Mesenchymal stem cell (in vitro differentiated cells and primary cell): ENCODE results near the gene ZFPL1.

Experiments used
- DNase-seq: peaks from one replicate; pipeline ENCODE4 v3.0.0-alpha.2; 2013
- H2AFZ ChIP-seq: one replicate; pipeline ENCODE4 v1.6.1; 2013; ENCODE audit warnings: low read depth, mild to moderate bottlenecking, control low read depth, inconsistent platforms, low read length, moderate library complexity
- H2AK5ac ChIP-seq: 2 replicates; pipeline ENCODE4 v1.6.1; 2013; ENCODE audit warnings: low read length, moderate library complexity, mild to moderate bottlenecking, inconsistent platforms; ENCODE audit not compliant: severe bottlenecking
- H2BK120ac ChIP-seq: one replicate; pipeline ENCODE4 v1.6.1; 2013; ENCODE audit warnings: low read depth, mild to moderate bottlenecking, inconsistent platforms, low read length, moderate library complexity
- H2BK12ac ChIP-seq, 2 experiments: one replicate each; pipeline ENCODE4 v1.6.1; 2013; ENCODE audit warnings: inconsistent platforms in 2 of 2, low read length in 2 of 2, mild to moderate bottlenecking in 2 of 2, moderate library complexity in 2 of 2, control low read depth in 1 of 2
- H2BK15ac ChIP-seq: one replicate; pipeline ENCODE4 v1.6.1; 2013; ENCODE audit warnings: mild to moderate bottlenecking, low read depth, inconsistent platforms; ENCODE audit not compliant: poor library complexity, severe bottlenecking
- H2BK5ac ChIP-seq: 2 replicates; pipeline ENCODE4 v1.6.1; 2013; ENCODE audit warnings: low read depth, mild to moderate bottlenecking, low read length, control low read depth, inconsistent platforms; ENCODE audit not compliant: poor library complexity, severe bottlenecking
- H3K14ac ChIP-seq, 2 experiments: one replicate each; pipeline ENCODE4 v1.6.1; 2013; ENCODE audit warnings: inconsistent platforms in 2 of 2, low read length in 2 of 2, control low read depth in 1 of 2, mild to moderate bottlenecking in 1 of 2, moderate library complexity in 1 of 2
- H3K18ac ChIP-seq, 2 experiments: one replicate each; pipeline ENCODE4 v1.6.1; 2013; ENCODE audit warnings: inconsistent platforms in 2 of 2, low read length in 2 of 2, control low read depth in 1 of 2, low read depth in 1 of 2, mild to moderate bottlenecking in 1 of 2
- H3K23ac ChIP-seq, 2 experiments: one replicate each; pipeline ENCODE4 v1.6.1; 2013; ENCODE audit warnings: inconsistent platforms in 2 of 2, low read length in 2 of 2, mild to moderate bottlenecking in 2 of 2, moderate library complexity in 2 of 2, control low read depth in 1 of 2
- H3K27ac ChIP-seq: 2 replicates; pipeline ENCODE4 v1.5.1; 2013; ENCODE audit warnings: mild to moderate bottlenecking, moderate library complexity, low read length, control low read depth, inconsistent platforms; ENCODE audit not compliant: poor library complexity, severe bottlenecking
- H3K27me3 ChIP-seq, 2 experiments: 2 replicates each; pipeline versions ENCODE4 v1.6.1 to v1.7.0; 2013; ENCODE audit warnings: low read length in 2 of 2, mild to moderate bottlenecking in 2 of 2, moderate library complexity in 2 of 2, control low read depth in 1 of 2, inconsistent platforms in 1 of 2; ENCODE audit not compliant: control insufficient read depth in 1 of 2, insufficient read depth in 1 of 2
- H3K36me3 ChIP-seq, 2 experiments: 2 replicates each; pipeline versions ENCODE4 v1.6.1 to v1.7.0; 2013; ENCODE audit warnings: low read length in 2 of 2, control low read depth in 1 of 2, inconsistent platforms in 1 of 2, low read depth in 1 of 2, mild to moderate bottlenecking in 1 of 2; ENCODE audit not compliant: insufficient read depth in 2 of 2, control insufficient read depth in 1 of 2
- H3K4ac ChIP-seq, 2 experiments: one replicate each; pipeline ENCODE4 v1.6.1; 2013; ENCODE audit warnings: inconsistent platforms in 2 of 2, low read length in 2 of 2, mild to moderate bottlenecking in 2 of 2, moderate library complexity in 2 of 2, control low read depth in 1 of 2, low read depth in 1 of 2
- H3K4me1 ChIP-seq: 2 replicates; pipeline ENCODE4 v1.6.1; 2013; ENCODE audit warnings: low read depth, low read length, control low read depth; ENCODE audit not compliant: control insufficient read depth, insufficient read depth
- H3K4me2 ChIP-seq: 2 replicates; pipeline ENCODE4 v1.6.1; 2013; ENCODE audit warnings: low read length, mild to moderate bottlenecking, inconsistent platforms; ENCODE audit not compliant: poor library complexity, severe bottlenecking
- H3K4me3 ChIP-seq, 2 experiments: 2 replicates each; pipeline versions ENCODE4 v1.5.1 to v1.7.0; 2013; ENCODE audit warnings: low read length in 2 of 2, mild to moderate bottlenecking in 2 of 2, control low read depth in 1 of 2, low read depth in 1 of 2; ENCODE audit not compliant: insufficient read depth in 1 of 2
- H3K79me1 ChIP-seq: replicated peaks from 2 replicates; pipeline ENCODE4 v1.6.1; 2013; ENCODE audit warnings: mild to moderate bottlenecking, control low read depth, low read length, inconsistent platforms; ENCODE audit not compliant: poor library complexity, severe bottlenecking
- H3K9ac ChIP-seq: 2 replicates; pipeline ENCODE4 v1.7.0; 2013; ENCODE audit warnings: mild to moderate bottlenecking, low read length, moderate library complexity
- H3K9me3 ChIP-seq: 2 replicates; pipeline ENCODE4 v1.7.0; 2013; ENCODE audit warnings: mild to moderate bottlenecking, low read length; ENCODE audit not compliant: control insufficient read depth
- H4K8ac ChIP-seq: one replicate; pipeline ENCODE4 v1.6.1; 2013; ENCODE audit warnings: inconsistent platforms, mild to moderate bottlenecking, low read length, moderate library complexity
- H4K91ac ChIP-seq: one replicate; pipeline ENCODE4 v1.6.1; 2013; ENCODE audit warnings: mild to moderate bottlenecking, low read length, inconsistent platforms
- WGBS: methylation state at CpG from one replicate; pipeline ENCODE4 v1.1.7; 2013; ENCODE audit warnings: mixed read lengths; 5-methylcytosine and 5-hydroxymethylcytosine counted together

ZFPL1 gene

GRCh38 chr11:65045061-65045460 lies 39.0 kb upstream of the ZFPL1 start:
- H3K4me2 ChIP-seq = no peak overlapping the region
- H2BK12ac ChIP-seq = no peak overlapping the region
- H3K9me3 ChIP-seq = no peaks in the 10 kb centered on the region
- no peaks in the 10 kb centered on the region for H3K27me3 ChIP-seq
- peaks cover 37% of the 10 kb centered on the region for H3K79me1 ChIP-seq
- H3K18ac ChIP-seq = no peak overlapping the region
- H2AFZ ChIP-seq = no peak overlapping the region
- no peak overlapping the region for H3K4ac ChIP-seq
- H2BK120ac ChIP-seq = no peak overlapping the region
- no peak overlapping the region for H3K4me3 ChIP-seq
- no peak overlapping the region for H2AK5ac ChIP-seq
- peaks cover 15% of the 10 kb centered on the region for H3K4me1 ChIP-seq
- no peak overlapping the region for H3K27ac ChIP-seq
- WGBS = 94% methylated on average over 5 of the region's 5 CpGs
- no peak overlapping the region for H3K9ac ChIP-seq
- no peak overlapping the region for H4K8ac ChIP-seq
- no peak overlapping the region for H3K14ac ChIP-seq
- H4K91ac ChIP-seq = no peak overlapping the region
- peaks cover 25 to 33% of the 10 kb centered on the region in 2 experiments for H3K36me3 ChIP-seq
- no peak overlapping the region for H2BK15ac ChIP-seq
- no peak overlapping the region for H3K23ac ChIP-seq
- no peak overlapping the region for H2BK5ac ChIP-seq
- no peak for DNase-seq

- Histone ChIP-seq H2BK5ac (no peak overlapping the region), H3K4ac (no peak overlapping the region), H2BK120ac (no peak overlapping the region), H3K9ac (no peak overlapping the region), H3K4me2 (no peak overlapping the region), H2BK12ac (no peak overlapping the region), H3K27me3 (no peaks in the 10 kb centered on the region), H3K14ac (no peak overlapping the region), H3K23ac (no peak overlapping the region), H4K91ac (no peak overlapping the region), H3K4me1 (peaks cover 13% of the 10 kb centered on the region), H2AFZ (no peak overlapping the region), H3K4me3 (no peak overlapping the region), H3K27ac (no peak overlapping the region), H3K18ac (no peak overlapping the region), H2BK15ac (no peak overlapping the region), H3K9me3 (no peaks in the 10 kb centered on the region), H3K36me3 (peaks cover 25 to 33% of the 10 kb centered on the region in 2 experiments), H3K79me1 (peaks cover 37% of the 10 kb centered on the region), H4K8ac (no peak overlapping the region), H2AK5ac (no peak overlapping the region)
- WGBS = 96% methylated on average over 7 of the region's 7 CpGs
- no peak for DNase-seq
Observed at GRCh38 chr11:65045728-65046127, 38.3 kb upstream of the ZFPL1 start.

- peak overlapping the region; percentile 33 for H2AFZ ChIP-seq
- H2BK15ac ChIP-seq = no peak overlapping the region
- no peaks in the 10 kb centered on the region for H3K9me3 ChIP-seq
- H3K27me3 ChIP-seq = peaks cover 3% of the 10 kb centered on the region in 2 experiments
- peak overlapping the region in 1 of 2 experiments; percentile 57 for H3K18ac ChIP-seq
- H3K9ac ChIP-seq = peak overlapping the region; percentile 82
- 50% methylated on average over 36 of the region's 56 CpGs for WGBS
- DNase-seq = no peak
- H2BK12ac ChIP-seq = no peak overlapping the region
- peaks cover 8% of the 10 kb centered on the region for H3K4me1 ChIP-seq
- no peak overlapping the region for H3K4ac ChIP-seq
- H3K4me3 ChIP-seq = peak overlapping the region in 1 of 2 experiments; percentile 77
- H2BK120ac ChIP-seq = no peak overlapping the region
- H3K23ac ChIP-seq = no peak overlapping the region
- H2AK5ac ChIP-seq = no peak overlapping the region
- peaks cover 27% of the 10 kb centered on the region for H3K79me1 ChIP-seq
- H2BK5ac ChIP-seq = no peak overlapping the region
- no peak overlapping the region for H3K14ac ChIP-seq
- no peak overlapping the region for H3K27ac ChIP-seq
- peak overlapping the region; percentile 72 for H4K8ac ChIP-seq
- H3K4me2 ChIP-seq = no peak overlapping the region
- peaks cover 25 to 33% of the 10 kb centered on the region in 2 experiments for H3K36me3 ChIP-seq
- H4K91ac ChIP-seq = no peak overlapping the region
Observed at GRCh38 chr11:65047581-65048422, 36.2 kb upstream of the ZFPL1 start.

GRCh38 chr11:65051398-65051858 lies 32.6 kb upstream of the ZFPL1 start:
- H4K8ac ChIP-seq = no peak overlapping the region
- no peak for DNase-seq
- peaks cover 22 to 25% of the 10 kb centered on the region in 2 experiments for H3K27me3 ChIP-seq
- H3K79me1 ChIP-seq = peaks cover 2% of the 10 kb centered on the region
- no peak overlapping the region for H2AFZ ChIP-seq
- H3K4me2 ChIP-seq = no peak overlapping the region
- no peak overlapping the region for H3K4ac ChIP-seq
- H3K18ac ChIP-seq = no peak overlapping the region
- no peak overlapping the region for H2BK5ac ChIP-seq
- H3K27ac ChIP-seq = no peak overlapping the region
- no peak overlapping the region for H3K14ac ChIP-seq
- H3K9ac ChIP-seq = no peak overlapping the region
- no peak overlapping the region for H3K4me3 ChIP-seq
- H3K4me1 ChIP-seq = peaks cover 3% of the 10 kb centered on the region
- H3K36me3 ChIP-seq = peaks cover under 1 to 5% of the 10 kb centered on the region in 2 experiments
- no peak overlapping the region for H2AK5ac ChIP-seq
- no peak overlapping the region for H4K91ac ChIP-seq
- H2BK15ac ChIP-seq = no peak overlapping the region
- H2BK12ac ChIP-seq = no peak overlapping the region
- H3K9me3 ChIP-seq = no peaks in the 10 kb centered on the region
- WGBS = 88% methylated on average over 8 of the region's 9 CpGs
- no peak overlapping the region for H2BK120ac ChIP-seq
- no peak overlapping the region for H3K23ac ChIP-seq
